Uterus (tissue), 2 donors: ENCODE measurements around the gene KRTAP5-1.

Experiments
- POLR2A ChIP-seq, 2 donors: fragments of 450-650 bp; IDR thresholded peaks; one replicate each; pipeline ENCODE4 v1.6.1; 2016; ENCODE audit warnings: antibody characterized with exemption in 2 of 2, mild to moderate bottlenecking in 1 of 2, moderate library complexity in 1 of 2
- TF ChIP-seq, protein P1 (sequence below), 4 experiments: fragments of 200-600 bp in 2 of 4; fragments of 450-650 bp in 2 of 4; sonication (generic) in 2 of 4; IDR thresholded peaks; one replicate each; pipeline ENCODE4 v1.5.1; 2016 to 2019; ENCODE audit warnings: antibody characterized with exemption in 4 of 4, mild to moderate bottlenecking in 2 of 4, moderate library complexity in 1 of 4

DNA sequence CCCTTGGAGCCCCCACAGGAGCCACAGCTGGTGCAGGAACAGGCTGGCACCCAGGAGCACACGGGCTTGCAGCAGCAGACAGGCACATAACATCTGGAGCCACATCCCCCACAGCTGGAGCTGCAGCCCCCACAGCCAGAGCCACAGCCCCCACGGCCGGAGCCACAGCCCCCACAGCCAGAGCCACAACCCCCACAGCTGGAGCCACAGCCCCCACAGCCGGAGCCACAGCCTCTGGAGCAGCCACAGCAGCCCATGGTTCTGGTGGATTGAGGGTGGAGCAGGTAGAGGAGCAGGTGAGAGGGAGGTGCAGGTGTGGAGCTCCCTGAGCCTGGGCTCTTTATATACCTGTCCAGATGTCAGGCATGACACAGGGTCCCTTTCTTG lies 12.9 kb upstream of the KRTAP5-1 start, which contains the start of gene KRTAP5-2:
- TF ChIP-seq, protein P1, sequence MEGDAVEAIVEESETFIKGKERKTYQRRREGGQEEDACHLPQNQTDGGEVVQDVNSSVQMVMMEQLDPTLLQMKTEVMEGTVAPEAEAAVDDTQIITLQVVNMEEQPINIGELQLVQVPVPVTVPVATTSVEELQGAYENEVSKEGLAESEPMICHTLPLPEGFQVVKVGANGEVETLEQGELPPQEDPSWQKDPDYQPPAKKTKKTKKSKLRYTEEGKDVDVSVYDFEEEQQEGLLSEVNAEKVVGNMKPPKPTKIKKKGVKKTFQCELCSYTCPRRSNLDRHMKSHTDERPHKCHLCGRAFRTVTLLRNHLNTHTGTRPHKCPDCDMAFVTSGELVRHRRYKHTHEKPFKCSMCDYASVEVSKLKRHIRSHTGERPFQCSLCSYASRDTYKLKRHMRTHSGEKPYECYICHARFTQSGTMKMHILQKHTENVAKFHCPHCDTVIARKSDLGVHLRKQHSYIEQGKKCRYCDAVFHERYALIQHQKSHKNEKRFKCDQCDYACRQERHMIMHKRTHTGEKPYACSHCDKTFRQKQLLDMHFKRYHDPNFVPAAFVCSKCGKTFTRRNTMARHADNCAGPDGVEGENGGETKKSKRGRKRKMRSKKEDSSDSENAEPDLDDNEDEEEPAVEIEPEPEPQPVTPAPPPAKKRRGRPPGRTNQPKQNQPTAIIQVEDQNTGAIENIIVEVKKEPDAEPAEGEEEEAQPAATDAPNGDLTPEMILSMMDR (IDR thresholded peaks at IDR 0.05), result no peak
- TF ChIP-seq POLR2A (IDR thresholded peaks at IDR 0.05), result no peak
